Glutamatergic neuron (in vitro differentiated cells): ENCODE results near the gene ANKMY1. TPM values are rescaled to one million over a fixed set of nuclear protein-coding genes. Genes with fewer than 3 reads are reported as not detected.
A peak's percentile ranks its signal among the peaks of the same experiment; 100 is the strongest.

Experiments
- DNase-seq: peaks from one replicate; pipeline ENCODE4 v3.0.0; 2022
- H3K27ac Mint-ChIP-seq: one replicate; pipeline ENCODE4 v1.8.0; 2020; ENCODE audit warnings: mild to moderate bottlenecking, mixed read lengths, inconsistent platforms; ENCODE audit not compliant: unreplicated experiment
- H3K27me3 Mint-ChIP-seq: one replicate; pipeline ENCODE4 v1.8.0; 2020; ENCODE audit warnings: mild to moderate bottlenecking, moderate library complexity, mixed read lengths, inconsistent platforms; ENCODE audit not compliant: unreplicated experiment
- H3K36me3 Mint-ChIP-seq: one replicate; pipeline ENCODE4 v1.8.0; 2020; ENCODE audit warnings: mild to moderate bottlenecking, mixed read lengths, inconsistent platforms; ENCODE audit not compliant: unreplicated experiment
- H3K4me1 Mint-ChIP-seq: one replicate; pipeline ENCODE4 v1.8.0; 2020; ENCODE audit warnings: mild to moderate bottlenecking, low read depth, mixed read lengths, inconsistent platforms; ENCODE audit not compliant: unreplicated experiment
- H3K4me3 Mint-ChIP-seq: one replicate; pipeline ENCODE4 v1.8.0; 2020; ENCODE audit warnings: mild to moderate bottlenecking, mixed read lengths, inconsistent platforms; ENCODE audit not compliant: unreplicated experiment
- H3K9me3 Mint-ChIP-seq: one replicate; pipeline ENCODE4 v1.8.0; 2020; ENCODE audit warnings: mild to moderate bottlenecking, moderate library complexity, mixed read lengths, inconsistent platforms; ENCODE audit not compliant: unreplicated experiment
- total RNA-seq: library from RNA; stranded (reverse); fragmentation: NEBNext Ultra II Directional; extraction: Animal tissue kit (Norgen Biotek cat#: 25700); gene quantifications from one replicate; pipeline ENCODE4 v1.2.1, GENCODE V29; 2021; ENCODE audit not compliant: unreplicated experiment
- TF ChIP-seq, protein P1 (sequence below): fragments of 200-600 bp; sonication (generic); IDR thresholded peaks from one replicate; pipeline ENCODE4 v1.5.0; 2021; ENCODE audit not compliant: partially characterized antibody, unreplicated experiment

Gene ANKMY1
- total RNA-seq, 1 donor from 2014 or later = 9.0 TPM

DNA sequence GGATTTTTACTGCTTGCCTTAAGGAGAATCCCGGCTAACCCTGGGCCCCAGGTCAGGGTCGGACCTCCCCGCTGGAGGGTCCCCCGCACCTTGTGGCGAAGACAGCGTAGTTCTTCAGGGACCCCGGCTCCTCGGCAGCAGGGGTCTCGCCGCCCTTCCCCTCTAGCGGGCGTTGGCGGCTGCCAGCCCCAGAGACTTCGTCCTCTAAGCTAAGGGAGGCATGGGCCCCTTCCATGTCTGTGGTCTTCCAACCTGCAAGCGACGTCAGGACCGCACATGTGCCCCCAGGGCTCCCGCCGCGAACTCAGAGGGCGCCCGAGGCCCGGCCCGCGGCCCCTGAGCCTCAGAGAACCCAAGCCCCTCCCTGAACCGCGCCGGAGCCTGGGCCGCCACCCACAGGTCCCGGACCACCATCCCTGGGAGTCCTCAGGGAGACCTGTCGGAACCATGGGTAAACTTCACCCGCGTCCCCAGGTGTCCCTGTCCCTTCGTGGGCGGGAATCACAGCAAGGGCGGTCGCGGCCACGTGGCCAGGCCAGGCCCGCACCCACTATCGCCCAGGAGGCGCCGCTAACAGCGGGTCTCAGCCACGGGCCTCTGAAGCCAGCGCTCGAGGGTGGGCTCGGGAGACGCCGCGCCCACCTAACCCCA is 562 bp downstream of the ANKMY1 start:
- DNase-seq = no peak
- Mint-ChIP-seq H3K9me3 (peaks cover 10% of the 10 kb centered on the region), H3K4me3 (no peak overlapping the region)

DNA sequence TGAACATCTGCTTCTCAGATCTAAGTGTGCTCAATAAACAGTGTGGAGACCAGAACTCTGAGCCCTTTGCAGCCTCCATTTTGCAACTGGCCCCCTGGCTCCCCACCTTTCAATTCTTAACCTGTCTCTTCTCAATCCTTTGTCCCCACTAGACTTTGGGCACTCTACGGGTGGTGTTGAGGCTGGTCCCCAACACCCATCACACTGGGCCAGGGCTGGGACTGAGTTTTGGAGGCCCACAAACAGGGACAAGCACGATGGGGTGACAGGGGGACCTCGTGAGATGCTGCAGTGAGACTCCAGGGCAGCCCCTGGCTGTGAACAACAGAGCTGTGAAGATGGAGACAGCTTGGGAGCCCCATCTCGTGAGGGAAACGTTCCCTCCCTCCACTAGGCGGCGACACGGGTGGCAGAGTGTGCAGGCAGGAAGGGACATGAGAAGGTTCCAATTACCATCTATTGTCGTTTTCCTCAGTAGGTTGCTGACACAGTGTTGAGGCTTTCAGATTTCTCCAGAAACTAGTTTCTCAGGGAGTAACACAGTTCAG is 1.2 kb downstream of the ANKMY1 start:
- peak; percentile 73 for DNase-seq
- no peak overlapping the region for H3K27ac Mint-ChIP-seq
- H3K27me3 Mint-ChIP-seq = peaks cover 7% of the 10 kb centered on the region
- peak overlapping the region; percentile 7 for H3K4me3 Mint-ChIP-seq
- peaks cover 10% of the 10 kb centered on the region for H3K36me3 Mint-ChIP-seq
- TF ChIP-seq, protein P1, sequence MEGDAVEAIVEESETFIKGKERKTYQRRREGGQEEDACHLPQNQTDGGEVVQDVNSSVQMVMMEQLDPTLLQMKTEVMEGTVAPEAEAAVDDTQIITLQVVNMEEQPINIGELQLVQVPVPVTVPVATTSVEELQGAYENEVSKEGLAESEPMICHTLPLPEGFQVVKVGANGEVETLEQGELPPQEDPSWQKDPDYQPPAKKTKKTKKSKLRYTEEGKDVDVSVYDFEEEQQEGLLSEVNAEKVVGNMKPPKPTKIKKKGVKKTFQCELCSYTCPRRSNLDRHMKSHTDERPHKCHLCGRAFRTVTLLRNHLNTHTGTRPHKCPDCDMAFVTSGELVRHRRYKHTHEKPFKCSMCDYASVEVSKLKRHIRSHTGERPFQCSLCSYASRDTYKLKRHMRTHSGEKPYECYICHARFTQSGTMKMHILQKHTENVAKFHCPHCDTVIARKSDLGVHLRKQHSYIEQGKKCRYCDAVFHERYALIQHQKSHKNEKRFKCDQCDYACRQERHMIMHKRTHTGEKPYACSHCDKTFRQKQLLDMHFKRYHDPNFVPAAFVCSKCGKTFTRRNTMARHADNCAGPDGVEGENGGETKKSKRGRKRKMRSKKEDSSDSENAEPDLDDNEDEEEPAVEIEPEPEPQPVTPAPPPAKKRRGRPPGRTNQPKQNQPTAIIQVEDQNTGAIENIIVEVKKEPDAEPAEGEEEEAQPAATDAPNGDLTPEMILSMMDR = peak; percentile 62
- H3K9me3 Mint-ChIP-seq = peaks cover 10% of the 10 kb centered on the region
- peaks cover 5% of the 10 kb centered on the region for H3K4me1 Mint-ChIP-seq

More for the DNA sequence above, 562 bp downstream of the ANKMY1 start:
- H3K27me3 Mint-ChIP-seq = peaks cover 7% of the 10 kb centered on the region
- peaks cover 7% of the 10 kb centered on the region for H3K4me1 Mint-ChIP-seq
- peaks cover 4% of the 10 kb centered on the region for H3K36me3 Mint-ChIP-seq
- TF ChIP-seq, protein P1 = no peak
- H3K27ac Mint-ChIP-seq = no peak overlapping the region

DNA sequence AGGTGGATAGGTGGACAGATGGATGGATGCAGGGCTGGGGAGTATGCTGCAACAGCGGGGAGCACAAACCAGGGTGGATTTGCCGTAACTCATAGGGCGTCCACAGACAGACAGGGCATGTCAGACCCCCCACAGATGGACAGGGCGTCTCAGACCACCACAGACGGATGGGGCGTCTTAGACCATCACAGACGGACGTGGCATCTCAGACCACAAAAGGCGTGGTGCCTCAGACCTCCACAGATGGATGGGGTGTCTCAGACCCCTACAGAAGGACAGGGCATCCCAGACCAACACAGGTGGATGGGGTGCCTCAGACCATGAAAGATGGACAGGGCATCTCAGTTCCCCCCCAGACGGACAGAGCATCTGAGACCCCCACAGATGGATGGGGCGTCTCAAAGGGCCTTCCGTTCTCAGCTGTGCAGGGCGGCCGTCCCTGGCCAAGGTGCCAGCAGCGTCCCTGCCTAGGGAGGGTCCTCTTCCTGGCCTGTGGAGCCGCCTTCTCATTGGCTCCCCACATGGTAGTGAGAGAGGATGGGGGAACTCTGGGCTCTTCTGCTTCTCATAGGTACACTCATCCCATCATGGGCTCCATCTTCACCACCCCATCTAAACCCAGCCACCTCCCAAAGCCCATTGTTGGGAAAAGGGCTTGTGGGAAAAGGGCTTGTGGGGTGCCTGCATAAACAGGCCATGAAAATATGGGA is 2.1 kb downstream of the ANKMY1 start:
- Mint-ChIP-seq H3K4me3 (no peak overlapping the region), H3K27me3 (peaks cover 4% of the 10 kb centered on the region), H3K27ac (no peak overlapping the region), H3K36me3 (peaks cover 19% of the 10 kb centered on the region), H3K4me1 (peaks cover 2% of the 10 kb centered on the region), H3K9me3 (peaks cover 7% of the 10 kb centered on the region)
- DNase-seq = no peak
- TF ChIP-seq, protein P1 = no peak

DNA sequence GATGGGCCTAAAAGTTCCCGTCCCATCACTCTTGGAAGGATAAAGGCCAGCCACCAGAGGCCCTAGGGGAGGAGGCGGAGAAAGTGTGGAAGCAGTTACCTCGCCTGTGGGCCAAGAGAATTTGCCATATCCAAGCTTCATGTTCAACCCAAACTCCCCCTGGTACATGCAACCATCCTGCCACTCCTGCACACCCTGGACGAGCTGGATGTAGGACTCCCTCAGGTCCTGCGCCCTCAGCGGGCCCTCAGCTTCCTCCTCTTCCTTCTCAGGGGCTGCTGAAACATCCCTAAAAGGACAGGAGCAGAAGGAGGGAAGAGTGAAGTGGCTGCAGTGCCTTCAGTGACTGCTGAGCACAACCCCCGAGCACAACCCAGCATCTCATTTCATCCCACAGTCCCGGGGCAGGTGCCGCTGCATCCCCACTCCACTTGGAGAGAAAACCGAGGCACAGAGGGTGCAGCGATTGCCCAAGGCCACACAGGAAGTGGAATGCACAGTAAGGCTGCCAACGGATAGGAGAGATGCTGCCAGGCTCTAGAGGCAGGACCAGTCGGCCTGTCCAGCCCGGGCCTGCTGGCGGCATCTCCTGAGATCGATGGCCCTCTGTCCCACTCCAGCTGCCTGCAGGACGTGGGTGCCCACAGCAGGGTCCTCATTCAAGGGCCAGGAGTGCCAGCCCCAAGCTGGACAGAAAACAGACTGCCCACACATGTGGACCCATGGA is 2.9 kb downstream of the ANKMY1 start:
- Mint-ChIP-seq H3K36me3 (peaks cover 20% of the 10 kb centered on the region), H3K4me3 (no peak overlapping the region), H3K9me3 (peaks cover 6% of the 10 kb centered on the region), H3K4me1 (peaks cover 1% of the 10 kb centered on the region), H3K27ac (no peak overlapping the region), H3K27me3 (peaks cover 3% of the 10 kb centered on the region)
- TF ChIP-seq, protein P1 = no peak
- no peak for DNase-seq
